Measurements from ENCODE around the gene RFESD.

DNA sequence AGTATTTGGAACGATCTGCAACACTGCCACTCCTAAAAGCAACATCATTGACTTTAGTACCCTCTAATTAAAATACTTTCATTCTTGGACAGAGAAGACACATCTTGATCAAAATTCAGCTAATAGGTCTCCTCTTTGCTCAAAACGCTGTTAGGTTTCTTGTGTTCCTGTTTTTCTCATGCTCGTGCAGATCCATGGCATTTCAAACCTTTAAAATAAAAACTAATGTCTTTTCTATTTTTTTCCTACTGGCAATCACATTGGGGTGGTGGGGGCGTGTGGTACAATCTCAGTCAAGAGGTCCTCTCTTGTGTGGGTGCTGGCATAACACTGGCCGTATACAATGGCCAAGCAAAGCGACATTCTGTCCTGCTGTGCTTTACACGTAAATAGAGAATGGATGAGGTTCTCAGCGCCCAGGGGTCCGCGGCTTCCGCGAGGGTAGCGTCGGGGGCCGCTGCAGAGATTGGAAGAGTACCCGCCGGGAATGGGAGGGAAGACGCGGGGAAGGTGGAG lies 27.0 kb upstream of the RFESD start:
- TF ChIP-seq TAF1 (IDR thresholded peaks at IDR 0.05; ENCODE audit: borderline replicate concordance, insufficient read depth, low read length) (no peak), POLR2AphosphoS5 (IDR thresholded peaks at IDR 0.05; ENCODE audit: low read depth, low read length) (no peak), SIN3A (IDR thresholded peaks at IDR 0.05; ENCODE audit: borderline replicate concordance, insufficient read depth, low read length) (no peak)
- TF ChIP-seq, protein P1, sequence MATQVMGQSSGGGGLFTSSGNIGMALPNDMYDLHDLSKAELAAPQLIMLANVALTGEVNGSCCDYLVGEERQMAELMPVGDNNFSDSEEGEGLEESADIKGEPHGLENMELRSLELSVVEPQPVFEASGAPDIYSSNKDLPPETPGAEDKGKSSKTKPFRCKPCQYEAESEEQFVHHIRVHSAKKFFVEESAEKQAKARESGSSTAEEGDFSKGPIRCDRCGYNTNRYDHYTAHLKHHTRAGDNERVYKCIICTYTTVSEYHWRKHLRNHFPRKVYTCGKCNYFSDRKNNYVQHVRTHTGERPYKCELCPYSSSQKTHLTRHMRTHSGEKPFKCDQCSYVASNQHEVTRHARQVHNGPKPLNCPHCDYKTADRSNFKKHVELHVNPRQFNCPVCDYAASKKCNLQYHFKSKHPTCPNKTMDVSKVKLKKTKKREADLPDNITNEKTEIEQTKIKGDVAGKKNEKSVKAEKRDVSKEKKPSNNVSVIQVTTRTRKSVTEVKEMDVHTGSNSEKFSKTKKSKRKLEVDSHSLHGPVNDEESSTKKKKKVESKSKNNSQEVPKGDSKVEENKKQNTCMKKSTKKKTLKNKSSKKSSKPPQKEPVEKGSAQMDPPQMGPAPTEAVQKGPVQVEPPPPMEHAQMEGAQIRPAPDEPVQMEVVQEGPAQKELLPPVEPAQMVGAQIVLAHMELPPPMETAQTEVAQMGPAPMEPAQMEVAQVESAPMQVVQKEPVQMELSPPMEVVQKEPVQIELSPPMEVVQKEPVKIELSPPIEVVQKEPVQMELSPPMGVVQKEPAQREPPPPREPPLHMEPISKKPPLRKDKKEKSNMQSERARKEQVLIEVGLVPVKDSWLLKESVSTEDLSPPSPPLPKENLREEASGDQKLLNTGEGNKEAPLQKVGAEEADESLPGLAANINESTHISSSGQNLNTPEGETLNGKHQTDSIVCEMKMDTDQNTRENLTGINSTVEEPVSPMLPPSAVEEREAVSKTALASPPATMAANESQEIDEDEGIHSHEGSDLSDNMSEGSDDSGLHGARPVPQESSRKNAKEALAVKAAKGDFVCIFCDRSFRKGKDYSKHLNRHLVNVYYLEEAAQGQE (IDR thresholded peaks at IDR 0.05; ENCODE audit: insufficient read depth in 1 of 2, low read depth in 2 of 2, low read length in 2 of 2), result no peak

Data from PFSK-1 (cell line).